ENCODE measurements around the gene LGALS9C.
"Not testable (repeated sequence)": the region's sequence is repeated elsewhere in the genome, so short reads cannot be mapped to it uniquely, and the experiment has no call there.

The LGALS9C gene

GRCh38 chr17:18450998-18451397, 25.6 kb upstream of the LGALS9C start:
- H4K20me1 ChIP-seq (ENCODE audit: low read depth, low read length); H3K4me3 ChIP-seq (ENCODE audit: insufficient read depth, low read length, poor library complexity, severe bottlenecking); H3F3A ChIP-seq (ENCODE audit: insufficient read depth); H2AFZ ChIP-seq (ENCODE audit: low read depth, low read length, severe bottlenecking); H3K27me3 ChIP-seq (ENCODE audit: low read length); H3K36me3 ChIP-seq (ENCODE audit: low read length); H3K9ac ChIP-seq (ENCODE audit: low read length); H3K79me2 ChIP-seq (ENCODE audit: insufficient read depth, low read length); H3K9me2 ChIP-seq (replicated peaks; ENCODE audit: insufficient read depth, low read length); H3K27ac ChIP-seq (ENCODE audit: low read depth, low read length); H3K4me2 ChIP-seq (ENCODE audit: low read depth, low read length, poor library complexity, severe bottlenecking); H3K9me3 ChIP-seq (ENCODE audit: insufficient read depth, low read length): not testable (repeated sequence)

GRCh38 chr17:18451969-18452368, 24.6 kb upstream of the LGALS9C start:
- not testable (repeated sequence) for H3K9me3 ChIP-seq (ENCODE audit: insufficient read depth, low read length); H3K27ac ChIP-seq (ENCODE audit: low read depth, low read length); H3K4me3 ChIP-seq (ENCODE audit: insufficient read depth, low read length, poor library complexity, severe bottlenecking); H4K20me1 ChIP-seq (ENCODE audit: low read depth, low read length); H3K9ac ChIP-seq (ENCODE audit: low read length); H3K4me2 ChIP-seq (ENCODE audit: low read depth, low read length, poor library complexity, severe bottlenecking); H3K79me2 ChIP-seq (ENCODE audit: insufficient read depth, low read length); H3K36me3 ChIP-seq (ENCODE audit: low read length); H3K9me2 ChIP-seq (replicated peaks; ENCODE audit: insufficient read depth, low read length); H3K27me3 ChIP-seq (ENCODE audit: low read length); H2AFZ ChIP-seq (ENCODE audit: low read depth, low read length, severe bottlenecking); H3F3A ChIP-seq (ENCODE audit: insufficient read depth)

GRCh38 chr17:18459035-18459434, 17.6 kb upstream of the LGALS9C start:
- H3K4me2 ChIP-seq (ENCODE audit: low read depth, low read length, poor library complexity, severe bottlenecking); H3K9me3 ChIP-seq (ENCODE audit: insufficient read depth, low read length); H3K27me3 ChIP-seq (ENCODE audit: low read length); H3K9me2 ChIP-seq (replicated peaks; ENCODE audit: insufficient read depth, low read length); H2AFZ ChIP-seq (ENCODE audit: low read depth, low read length, severe bottlenecking); H3K9ac ChIP-seq (ENCODE audit: low read length); H3K27ac ChIP-seq (ENCODE audit: low read depth, low read length); H3F3A ChIP-seq (ENCODE audit: insufficient read depth); H3K79me2 ChIP-seq (ENCODE audit: insufficient read depth, low read length); H3K36me3 ChIP-seq (ENCODE audit: low read length); H3K4me3 ChIP-seq (ENCODE audit: insufficient read depth, low read length, poor library complexity, severe bottlenecking); H4K20me1 ChIP-seq (ENCODE audit: low read depth, low read length): not testable (repeated sequence)

GRCh38 chr17:18463831-18464502, 12.6 kb upstream of the LGALS9C start:
- not testable (repeated sequence) for H3K9ac ChIP-seq (ENCODE audit: low read length); H3K9me2 ChIP-seq (replicated peaks; ENCODE audit: insufficient read depth, low read length); H3K9me3 ChIP-seq (ENCODE audit: insufficient read depth, low read length); H3K4me3 ChIP-seq (ENCODE audit: insufficient read depth, low read length, poor library complexity, severe bottlenecking); H4K20me1 ChIP-seq (ENCODE audit: low read depth, low read length); H3K4me2 ChIP-seq (ENCODE audit: low read depth, low read length, poor library complexity, severe bottlenecking); H3K79me2 ChIP-seq (ENCODE audit: insufficient read depth, low read length); H3K36me3 ChIP-seq (ENCODE audit: low read length); H3F3A ChIP-seq (ENCODE audit: insufficient read depth); H3K27ac ChIP-seq (ENCODE audit: low read depth, low read length); H2AFZ ChIP-seq (ENCODE audit: low read depth, low read length, severe bottlenecking); H3K27me3 ChIP-seq (ENCODE audit: low read length)

- H3K27me3 ChIP-seq (ENCODE audit: low read length); H3K27ac ChIP-seq (ENCODE audit: low read depth, low read length); H3K4me3 ChIP-seq (ENCODE audit: insufficient read depth, low read length, poor library complexity, severe bottlenecking); H4K20me1 ChIP-seq (ENCODE audit: low read depth, low read length); H3K36me3 ChIP-seq (ENCODE audit: low read length); H2AFZ ChIP-seq (ENCODE audit: low read depth, low read length, severe bottlenecking); H3F3A ChIP-seq (ENCODE audit: insufficient read depth); H3K9ac ChIP-seq (ENCODE audit: low read length); H3K9me2 ChIP-seq (replicated peaks; ENCODE audit: insufficient read depth, low read length); H3K9me3 ChIP-seq (ENCODE audit: insufficient read depth, low read length); H3K79me2 ChIP-seq (ENCODE audit: insufficient read depth, low read length); H3K4me2 ChIP-seq (ENCODE audit: low read depth, low read length, poor library complexity, severe bottlenecking): not testable (repeated sequence)
These were observed 10.2 kb upstream of the LGALS9C start for GRCh38 chr17:18466250-18466983.

GRCh38 chr17:18467001-18467400, 9.6 kb upstream of the LGALS9C start:
- not testable (repeated sequence) for H3F3A ChIP-seq (ENCODE audit: insufficient read depth); H3K9ac ChIP-seq (ENCODE audit: low read length); H3K9me2 ChIP-seq (replicated peaks; ENCODE audit: insufficient read depth, low read length); H3K4me3 ChIP-seq (ENCODE audit: insufficient read depth, low read length, poor library complexity, severe bottlenecking); H3K4me2 ChIP-seq (ENCODE audit: low read depth, low read length, poor library complexity, severe bottlenecking); H3K9me3 ChIP-seq (ENCODE audit: insufficient read depth, low read length); H3K27ac ChIP-seq (ENCODE audit: low read depth, low read length); H3K27me3 ChIP-seq (ENCODE audit: low read length); H2AFZ ChIP-seq (ENCODE audit: low read depth, low read length, severe bottlenecking); H3K36me3 ChIP-seq (ENCODE audit: low read length); H3K79me2 ChIP-seq (ENCODE audit: insufficient read depth, low read length); H4K20me1 ChIP-seq (ENCODE audit: low read depth, low read length)

GRCh38 chr17:18468472-18469171, 8.0 kb upstream of the LGALS9C start:
- not testable (repeated sequence) for H4K20me1 ChIP-seq (ENCODE audit: low read depth, low read length); H3K9me2 ChIP-seq (replicated peaks; ENCODE audit: insufficient read depth, low read length); H3K27me3 ChIP-seq (ENCODE audit: low read length); H3K9me3 ChIP-seq (ENCODE audit: insufficient read depth, low read length); H3K27ac ChIP-seq (ENCODE audit: low read depth, low read length); H2AFZ ChIP-seq (ENCODE audit: low read depth, low read length, severe bottlenecking); H3K79me2 ChIP-seq (ENCODE audit: insufficient read depth, low read length); H3K9ac ChIP-seq (ENCODE audit: low read length); H3K4me3 ChIP-seq (ENCODE audit: insufficient read depth, low read length, poor library complexity, severe bottlenecking); H3K36me3 ChIP-seq (ENCODE audit: low read length); H3F3A ChIP-seq (ENCODE audit: insufficient read depth); H3K4me2 ChIP-seq (ENCODE audit: low read depth, low read length, poor library complexity, severe bottlenecking)

- H3K4me3 ChIP-seq (ENCODE audit: insufficient read depth, low read length, poor library complexity, severe bottlenecking); H3K9me2 ChIP-seq (replicated peaks; ENCODE audit: insufficient read depth, low read length): not testable (repeated sequence)
These were observed 6.8 kb upstream of the LGALS9C start for GRCh38 chr17:18469837-18470236.

More at GRCh38 chr17:18469837-18470236, 6.8 kb upstream of the LGALS9C start:
- H3K79me2 ChIP-seq (ENCODE audit: insufficient read depth, low read length); H3K4me2 ChIP-seq (ENCODE audit: low read depth, low read length, poor library complexity, severe bottlenecking); H3K9me3 ChIP-seq (ENCODE audit: insufficient read depth, low read length); H3K27ac ChIP-seq (ENCODE audit: low read depth, low read length); H3F3A ChIP-seq (ENCODE audit: insufficient read depth); H3K36me3 ChIP-seq (ENCODE audit: low read length); H3K27me3 ChIP-seq (ENCODE audit: low read length); H3K9ac ChIP-seq (ENCODE audit: low read length); H4K20me1 ChIP-seq (ENCODE audit: low read depth, low read length); H2AFZ ChIP-seq (ENCODE audit: low read depth, low read length, severe bottlenecking): not testable (repeated sequence)
